GM23248 (cell line): ENCODE results near the gene CTRL. TPM values are rescaled to one million over a fixed set of nuclear protein-coding genes. Genes with fewer than 3 reads are reported as not detected.

Experiments used
- DNase-seq: peaks from one replicate; pipeline ENCODE4 v3.0.0-alpha.2; 2015
- H2AFZ ChIP-seq: fragments of 200-600 bp; sonication (generic); 2 replicates; pipeline ENCODE4 v1.6.1; 2016; ENCODE audit warnings: antibody characterized with exemption
- H3F3A ChIP-seq: fragments of 200-600 bp; sonication (generic); 2 replicates; pipeline ENCODE4 v1.6.1; 2016; ENCODE audit warnings: mild to moderate bottlenecking, antibody characterized with exemption, mixed run types; ENCODE audit not compliant: insufficient read depth
- H3K27ac ChIP-seq: fragments of 200-600 bp; sonication (generic); 2 replicates; pipeline ENCODE4 v1.5.1; 2016; ENCODE audit warnings: mild to moderate bottlenecking
- H3K27me3 ChIP-seq: fragments of 200-600 bp; sonication (generic); replicated peaks from 2 replicates; pipeline ENCODE4 v1.6.1; 2016; ENCODE audit warnings: mild to moderate bottlenecking; ENCODE audit not compliant: insufficient read depth
- H3K36me3 ChIP-seq: fragments of 200-600 bp; sonication (generic); 2 replicates; pipeline ENCODE4 v1.6.1; 2016; ENCODE audit warnings: low read depth, mild to moderate bottlenecking
- H3K4me1 ChIP-seq: fragments of 200-600 bp; sonication (generic); 2 replicates; pipeline ENCODE4 v1.6.1; 2016; ENCODE audit warnings: mild to moderate bottlenecking; ENCODE audit not compliant: insufficient read depth
- H3K4me2 ChIP-seq: fragments of 200-600 bp; sonication (generic); one replicate; pipeline ENCODE4 v1.6.1; 2016; ENCODE audit warnings: mild to moderate bottlenecking; ENCODE audit not compliant: unreplicated experiment
- H3K4me3 ChIP-seq: fragments of 200-600 bp; sonication (generic); 2 replicates; pipeline ENCODE4 v1.5.1; 2016; ENCODE audit warnings: mild to moderate bottlenecking
- H3K79me2 ChIP-seq: fragments of 200-600 bp; sonication (generic); 2 replicates; pipeline ENCODE4 v1.6.1; 2016; ENCODE audit warnings: mild to moderate bottlenecking; ENCODE audit not compliant: insufficient read depth
- H3K9ac ChIP-seq: fragments of 200-600 bp; sonication (generic); 2 replicates; pipeline ENCODE4 v1.6.1; 2016; ENCODE audit warnings: mild to moderate bottlenecking
- H3K9me2 ChIP-seq: fragments of 200-600 bp; sonication (generic); 2 replicates; pipeline ENCODE4 v1.6.1; 2016; ENCODE audit warnings: mixed run types, mild to moderate bottlenecking, moderate library complexity; ENCODE audit not compliant: insufficient read depth
- H3K9me3 ChIP-seq: fragments of 200-600 bp; sonication (generic); one replicate; pipeline ENCODE4 v1.6.1; 2017; ENCODE audit warnings: low read depth
- H4K20me1 ChIP-seq: fragments of 200-600 bp; sonication (generic); 2 replicates; pipeline ENCODE4 v1.6.0; 2016; ENCODE audit not compliant: insufficient read depth
- EZH2 ChIP-seq: fragments of 200-600 bp; sonication (generic); IDR thresholded peaks from 2 replicates; pipeline ENCODE4 v1.6.1; 2018; ENCODE audit warnings: antibody characterized with exemption, mild to moderate bottlenecking; ENCODE audit not compliant: insufficient read depth, poor library complexity, severe bottlenecking
- EZH2phosphoT487 ChIP-seq: fragments of 200-600 bp; sonication (generic); IDR thresholded peaks from 2 replicates; pipeline ENCODE4 v1.6.1; 2018; ENCODE audit warnings: antibody characterized with exemption, moderate library complexity, mild to moderate bottlenecking, low read depth; ENCODE audit not compliant: insufficient read depth
- WGBS, 2 experiments: methylation state at CpG; one replicate each; pipeline ENCODE4 v1.1.6; 2015 to 2017; ENCODE audit warnings: low lambda C conversion rate in 2 of 2, low coverage in 1 of 2; ENCODE audit errors: missing lambda C conversion rate in 2 of 2; 5-methylcytosine and 5-hydroxymethylcytosine counted together
- in situ Hi-C: fragments of 300-500 bp; cut with MboI; formaldehyde crosslinking; loops from 2 replicates; pipeline ENCODE4 v1.15.0; 2020
- polyA plus RNA-seq: library from polyadenylated mRNA; unstranded; fragments of >200 nt; fragmentation: Nextera tagmentation; extraction: Ambion mirVana; gene quantifications from 2 replicates; pipeline ENCODE4 v1.2.1, GENCODE V29; 2016
- total RNA-seq: library from RNA; depleted of rRNA; stranded (reverse); fragments of >200 nt; shearing (Covaris generic); gene quantifications from 2 replicates; pipeline ENCODE4 v1.2.3, GENCODE V29; 2014

CTRL gene
- total and polyA plus RNA-seq, 2 experiments from 2014 or later: 3.8 TPM; not detected in 1

DNA sequence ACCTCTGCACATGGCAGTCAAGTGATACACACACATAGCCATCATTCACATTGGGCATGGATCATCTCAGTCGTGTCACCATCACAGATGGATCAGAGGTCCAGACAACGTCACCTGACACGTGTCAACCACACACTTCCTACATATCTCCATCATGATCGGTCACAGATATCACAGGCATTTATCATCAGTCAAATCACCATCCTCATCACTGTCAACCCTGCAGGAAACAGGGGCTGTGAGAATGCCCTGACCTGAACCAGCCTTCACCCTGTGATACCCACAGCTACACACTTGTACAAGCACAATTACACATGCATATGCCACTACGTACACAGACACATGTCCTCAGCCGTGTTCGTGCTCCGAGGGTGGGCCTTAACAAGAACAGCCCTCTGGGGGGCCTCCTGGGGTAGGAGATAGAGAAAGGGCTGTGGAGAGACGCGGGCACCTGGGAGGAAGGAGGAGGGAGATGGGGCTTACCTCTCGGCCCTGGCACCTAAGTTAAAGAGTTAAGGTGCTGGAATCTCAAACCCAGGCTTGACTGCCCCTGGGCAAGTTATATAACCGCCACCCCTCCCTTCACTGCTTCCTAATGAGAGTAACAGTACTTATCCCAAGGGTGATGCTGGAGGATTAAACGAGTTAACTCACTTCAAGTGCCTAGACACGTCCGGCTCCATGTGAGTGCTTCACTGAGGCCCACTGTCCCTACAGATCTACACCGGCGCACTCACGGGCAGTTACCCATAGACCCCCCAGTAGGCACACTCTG lies 35.7 kb upstream of the CTRL start:
- H3K9ac ChIP-seq: peak overlapping the region; percentile 98
- peaks cover 57% of the 10 kb centered on the region for H3K79me2 ChIP-seq
- H3K27ac ChIP-seq: peak overlapping the region; percentile 80
- H3K4me3 ChIP-seq: peak overlapping the region; percentile 94
- peaks cover 8% of the 10 kb centered on the region for H3K36me3 ChIP-seq
- WGBS, 2 experiments: 0 to 2% methylated on average over 18 of the region's 18 CpGs
- H3K9me2 ChIP-seq: no peaks in the 10 kb centered on the region
- peak overlapping the region; percentile 99 for H3K4me2 ChIP-seq
- H3F3A ChIP-seq: peaks cover 4% of the 10 kb centered on the region; the same call in 1 of the 2 replicates
- no peak overlapping the region for H2AFZ ChIP-seq
- peaks cover 18% of the 10 kb centered on the region for H3K4me1 ChIP-seq
- 0 out of 2 replicates have a peak, but pooled peaks cover 3% of the 10 kb centered on the region for H4K20me1 ChIP-seq
- in situ Hi-C loops: no loop called here
- H3K9me3 ChIP-seq: no peaks in the 10 kb centered on the region
- TF ChIP-seq EZH2 (no peak), EZH2phosphoT487 (no peak)
- H3K27me3 ChIP-seq: no peaks in the 10 kb centered on the region
- DNase-seq: peak; percentile 59

DNA sequence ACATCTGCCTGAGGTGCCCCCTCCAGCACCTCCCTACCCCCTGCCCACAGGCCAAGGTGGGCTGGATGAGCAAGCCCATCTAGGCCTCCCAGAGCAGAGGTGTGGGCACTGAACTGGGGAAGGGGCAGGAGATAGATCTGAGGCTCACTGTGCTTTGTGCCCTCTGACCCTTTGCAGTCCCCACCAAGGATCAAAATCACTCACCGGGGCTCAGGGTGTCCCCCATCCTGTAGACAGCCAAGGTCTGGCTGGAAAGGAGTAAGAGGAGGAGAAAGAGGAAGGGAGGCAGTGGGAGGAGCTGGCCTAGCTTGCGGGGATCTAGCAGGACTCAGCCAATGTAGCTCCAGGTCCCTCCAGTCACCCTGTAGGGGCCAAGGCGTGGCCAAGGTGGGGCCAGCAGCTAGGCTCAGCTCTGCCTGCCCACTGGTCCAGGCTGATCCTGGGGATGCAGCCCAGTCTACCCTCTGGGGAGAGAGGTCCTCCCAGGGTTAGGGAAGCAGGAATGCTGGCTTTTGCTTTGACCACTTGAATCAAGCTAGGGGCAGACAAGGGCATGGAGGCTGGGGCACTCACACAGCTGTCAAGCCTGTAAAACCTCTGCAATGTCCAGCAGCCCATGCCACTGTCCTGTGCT lies 35.0 kb upstream of the CTRL start:
- no peaks in the 10 kb centered on the region for H3K9me2 ChIP-seq
- no peak for TF ChIP-seq EZH2phosphoT487
- H3K9ac ChIP-seq: peak overlapping the region; percentile 98
- peak overlapping the region; percentile 99 for H3K4me2 ChIP-seq
- in situ Hi-C loops: no loop called here
- peak; percentile 61 for DNase-seq
- H3F3A ChIP-seq: peaks cover 4% of the 10 kb centered on the region; the same call in 1 of the 2 replicates
- H2AFZ ChIP-seq: no peak overlapping the region
- peak overlapping the region; percentile 94 for H3K4me3 ChIP-seq
- no peaks in the 10 kb centered on the region for H3K9me3 ChIP-seq
- 24 to 30% methylated on average over 3 of the region's 3 CpGs for WGBS, 2 experiments
- peaks cover 18% of the 10 kb centered on the region for H3K4me1 ChIP-seq
- H3K36me3 ChIP-seq: peaks cover 15% of the 10 kb centered on the region
- no peaks in the 10 kb centered on the region for H3K27me3 ChIP-seq
- 0 out of 2 replicates have a peak, but pooled peaks cover 3% of the 10 kb centered on the region for H4K20me1 ChIP-seq
- H3K79me2 ChIP-seq: peaks cover 64% of the 10 kb centered on the region
- H3K27ac ChIP-seq: peak overlapping the region; percentile 80

DNA sequence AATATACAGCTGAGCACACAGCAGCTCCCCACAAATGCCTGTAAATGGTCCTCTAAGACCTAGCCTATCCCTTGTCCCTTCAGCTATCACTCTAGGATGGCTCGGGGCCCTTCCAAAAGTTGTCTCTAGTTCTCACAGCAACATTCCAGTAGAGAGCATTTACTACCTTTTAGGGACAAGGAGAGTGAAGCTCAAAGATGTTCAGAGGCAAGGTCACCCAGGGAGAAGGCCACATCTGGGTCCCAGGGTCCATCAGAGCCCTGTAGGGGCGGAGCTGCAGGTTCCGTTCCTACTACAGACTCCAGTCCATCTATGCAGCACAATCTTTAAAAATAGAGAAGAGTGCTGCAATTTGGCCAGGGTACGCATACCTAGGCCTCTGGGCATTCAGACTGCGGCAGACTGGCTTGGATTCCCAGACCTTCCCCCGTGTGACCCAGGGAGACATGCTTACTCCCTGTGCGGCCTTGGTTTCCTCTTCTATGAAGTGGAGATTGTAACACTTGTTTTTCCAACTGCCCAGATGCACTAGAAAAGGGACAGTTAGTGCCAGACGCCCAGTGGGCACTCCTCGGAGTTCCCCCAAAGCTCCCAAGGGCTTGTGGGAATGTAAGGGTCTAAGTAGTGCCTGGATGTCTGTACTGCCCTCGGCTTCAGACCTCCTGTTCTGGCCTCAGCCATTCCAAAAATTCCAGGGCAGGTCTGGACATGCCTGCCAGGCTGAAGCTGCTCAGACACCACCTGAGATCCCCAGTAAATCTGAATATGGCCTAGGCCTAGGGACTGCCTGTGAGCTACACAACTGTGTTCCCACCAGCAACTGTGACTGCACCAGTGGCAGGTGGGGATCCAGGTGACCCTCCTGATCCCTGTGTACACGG lies 34.2 kb upstream of the CTRL start:
- H3K36me3 ChIP-seq: peaks cover 23% of the 10 kb centered on the region
- H3K27me3 ChIP-seq: no peaks in the 10 kb centered on the region
- H3K9me3 ChIP-seq: no peaks in the 10 kb centered on the region
- no peak for DNase-seq
- peak overlapping the region; percentile 98 for H3K9ac ChIP-seq
- 67 to 70% methylated on average over 11 of the region's 11 CpGs for WGBS, 2 experiments
- peaks cover 8% of the 10 kb centered on the region for H3F3A ChIP-seq
- peaks cover 72% of the 10 kb centered on the region for H3K79me2 ChIP-seq
- H3K4me1 ChIP-seq: peaks cover 18% of the 10 kb centered on the region
- no peaks in the 10 kb centered on the region for H3K9me2 ChIP-seq
- H3K4me2 ChIP-seq: peak overlapping the region; percentile 99
- H3K27ac ChIP-seq: peak overlapping the region; percentile 80
- no peak for TF ChIP-seq EZH2
- TF ChIP-seq EZH2phosphoT487: no peak
- 0 out of 2 replicates have a peak, but pooled peaks cover 3% of the 10 kb centered on the region for H4K20me1 ChIP-seq
- no peak overlapping the region for H2AFZ ChIP-seq
- in situ Hi-C loops: no loop called here
- H3K4me3 ChIP-seq: peak overlapping the region; percentile 94
